WTC11 (cell line): ENCODE measurements around the gene SHISA6. TPM values are rescaled to one million over a fixed set of nuclear protein-coding genes. Genes with fewer than 3 reads are reported as not detected.

Source experiments
- ATAC-seq: fragments of 200-7000 bp; cut with Tn5 transposase; 2 replicates; pipeline ENCODE4 v1.10.0; 2021; ENCODE audit warnings: mild to moderate bottlenecking, moderate library complexity
- CTCF ChIA-PET: fragments of 300-600 bp; sonication (Branson Sonifier 250); formaldehyde crosslinking; loops from one replicate; lab custom pipeline; 2021; ENCODE audit warnings: antibody characterized with exemption; lab: Charles Lee
- POLR2A ChIA-PET: fragments of 350-600 bp; sonication (Branson Sonifier 250); formaldehyde crosslinking; loops from one replicate; lab custom pipeline; 2021; ENCODE audit warnings: antibody characterized with exemption; lab: Charles Lee
- DNase-seq: peaks from one replicate; pipeline ENCODE4 v3.0.0; 2021; ENCODE audit warnings: low spot score
- H3K27ac Mint-ChIP-seq: 2 replicates; pipeline ENCODE4 v1.8.0; 2021; ENCODE audit warnings: mixed read lengths
- H3K27me3 Mint-ChIP-seq: 2 replicates; pipeline ENCODE4 v1.8.0; 2021; ENCODE audit warnings: low read depth, mild to moderate bottlenecking, moderate library complexity, mixed read lengths
- H3K36me3 Mint-ChIP-seq: 2 replicates; pipeline ENCODE4 v1.8.0; 2021; ENCODE audit warnings: mixed read lengths
- H3K4me1 Mint-ChIP-seq: 2 replicates; pipeline ENCODE4 v1.8.0; 2022; ENCODE audit warnings: mixed read lengths
- H3K4me3 Mint-ChIP-seq: 2 replicates; pipeline ENCODE4 v1.8.0; 2021; ENCODE audit warnings: mild to moderate bottlenecking, moderate library complexity, mixed read lengths
- H3K9me3 Mint-ChIP-seq: 2 replicates; pipeline ENCODE4 v1.8.0; 2021; ENCODE audit warnings: mixed read lengths
- ATF6 ChIP-seq: sonication (generic); formaldehyde crosslinking; IDR thresholded peaks from 2 replicates; pipeline ENCODE4 v1.8.1; 2023; ENCODE audit warnings: mild to moderate bottlenecking, missing genetic modification reagents
- CREB1 ChIP-seq: sonication (generic); formaldehyde crosslinking; IDR thresholded peaks from 2 replicates; pipeline ENCODE4 v1.8.0; 2023; ENCODE audit warnings: mild to moderate bottlenecking, missing genetic modification reagents
- CREM ChIP-seq: sonication (generic); formaldehyde crosslinking; IDR thresholded peaks from 2 replicates; pipeline ENCODE4 v1.8.1; 2022; ENCODE audit warnings: mild to moderate bottlenecking, missing genetic modification reagents, moderate library complexity
- E2F1 ChIP-seq: sonication (generic); formaldehyde crosslinking; IDR thresholded peaks from 2 replicates; pipeline ENCODE4 v1.8.0; 2022; ENCODE audit warnings: mild to moderate bottlenecking, missing genetic modification reagents
- E2F5 ChIP-seq: sonication (generic); formaldehyde crosslinking; IDR thresholded peaks from 2 replicates; pipeline ENCODE4 v1.8.1; 2022; ENCODE audit warnings: mild to moderate bottlenecking, moderate library complexity, missing genetic modification reagents
- ELF4 ChIP-seq: sonication (generic); formaldehyde crosslinking; IDR thresholded peaks from 2 replicates; pipeline ENCODE4 v1.8.1; 2022; ENCODE audit warnings: low read depth, mild to moderate bottlenecking, moderate library complexity, missing genetic modification reagents
- FOXJ3 ChIP-seq: sonication (generic); formaldehyde crosslinking; IDR thresholded peaks from 2 replicates; pipeline ENCODE4 v1.9.0; 2021; ENCODE audit warnings: missing genetic modification reagents, mild to moderate bottlenecking, borderline replicate concordance
- FOXK1 ChIP-seq: sonication (generic); formaldehyde crosslinking; IDR thresholded peaks from 2 replicates; pipeline ENCODE4 v1.8.0; 2022; ENCODE audit warnings: mild to moderate bottlenecking, moderate library complexity, missing genetic modification reagents
- IRF2 ChIP-seq: sonication (generic); formaldehyde crosslinking; IDR thresholded peaks from 2 replicates; pipeline ENCODE4 v1.8.0; 2022; ENCODE audit warnings: low read depth, missing genetic modification reagents, borderline replicate concordance
- TP53 ChIP-seq: sonication (generic); formaldehyde crosslinking; IDR thresholded peaks from 2 replicates; pipeline ENCODE4 v1.8.1; 2023; ENCODE audit warnings: mild to moderate bottlenecking, missing genetic modification reagents
- ZNF138 ChIP-seq: sonication (generic); formaldehyde crosslinking; conservative IDR thresholded peaks from 2 replicates; pipeline ENCODE4 v1.8.1; 2022; ENCODE audit warnings: mild to moderate bottlenecking, moderate library complexity, missing genetic modification reagents
- ZNF317 ChIP-seq: sonication (generic); formaldehyde crosslinking; IDR thresholded peaks from 2 replicates; pipeline ENCODE4 v1.8.1; 2023; ENCODE audit warnings: low read depth, mild to moderate bottlenecking, moderate library complexity, missing genetic modification reagents, borderline replicate concordance
- ZNF396 ChIP-seq: fragments of 250-450 bp; sonication (Bioruptor Pico); IDR thresholded peaks from 2 replicates; pipeline ENCODE4 v1.8.0; 2021; ENCODE audit warnings: mild to moderate bottlenecking, moderate library complexity, borderline replicate concordance
- ZNF416 ChIP-seq: fragments of 250-450 bp; sonication (Bioruptor Pico); IDR thresholded peaks from 2 replicates; pipeline ENCODE4 v1.9.0; 2021; ENCODE audit warnings: mild to moderate bottlenecking, inconsistent platforms
- total RNA-seq: library from RNA; stranded (reverse); gene quantifications from 3 replicates; pipeline ENCODE4 v1.2.3, GENCODE V29; 2021
- TF ChIP-seq, protein P1 (sequence below): sonication (generic); formaldehyde crosslinking; conservative IDR thresholded peaks from 2 replicates; pipeline ENCODE4 v1.8.1; 2022; ENCODE audit warnings: mild to moderate bottlenecking, missing genetic modification reagents
- TF ChIP-seq, protein P2 (sequence below): sonication (generic); formaldehyde crosslinking; IDR thresholded peaks from 2 replicates; pipeline ENCODE4 v1.8.1; 2023; ENCODE audit warnings: mild to moderate bottlenecking, moderate library complexity, missing genetic modification reagents

Gene SHISA6
- total RNA-seq, 1 experiment from 2014 or later, result 1.1 TPM

DNA sequence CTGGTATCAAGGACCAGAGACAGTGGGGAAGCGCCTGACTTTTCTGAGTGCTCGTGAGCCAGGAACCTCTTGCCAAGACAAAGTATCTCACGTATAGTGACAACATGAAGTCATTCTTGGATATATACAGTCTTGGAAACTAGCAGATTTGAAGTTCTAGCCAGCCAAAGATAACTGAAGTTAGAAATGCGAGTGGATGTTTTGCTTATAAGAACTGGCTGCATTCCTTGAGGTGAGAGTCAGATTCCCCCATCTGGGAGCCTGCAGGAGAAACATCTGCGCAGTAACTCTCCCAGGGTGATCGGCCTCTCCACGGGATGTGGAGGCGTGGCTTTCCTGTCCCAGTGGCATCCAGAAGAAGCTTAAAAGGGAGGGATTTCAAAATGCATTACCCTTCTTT, 89.8 kb downstream of the SHISA6 start (continued):
- TF ChIP-seq FOXK1 (CRISPR knock-in tag), result no peak
- TF ChIP-seq ZNF416, result no peak
- TF ChIP-seq, protein P1, sequence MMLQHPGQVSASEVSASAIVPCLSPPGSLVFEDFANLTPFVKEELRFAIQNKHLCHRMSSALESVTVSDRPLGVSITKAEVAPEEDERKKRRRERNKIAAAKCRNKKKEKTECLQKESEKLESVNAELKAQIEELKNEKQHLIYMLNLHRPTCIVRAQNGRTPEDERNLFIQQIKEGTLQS (CRISPR knock-in tag), result no peak
- no peak for TF ChIP-seq TP53 (CRISPR knock-in tag)
- no peak for TF ChIP-seq IRF2 (CRISPR knock-in tag)
- TF ChIP-seq FOXJ3, result no peak

GRCh38 chr17:11331547-11332513, 90.8 kb downstream of the SHISA6 start:
- POLR2A ChIA-PET, result no interaction called here
- H3K27me3 Mint-ChIP-seq, result no peaks in the 10 kb centered on the region; the same call in 1 of the 2 replicates
- H3K27ac Mint-ChIP-seq, result peak overlapping the region; percentile 9; the same call in 1 of the 2 replicates
- H3K9me3 Mint-ChIP-seq, result peaks cover 61% of the 10 kb centered on the region
- CTCF ChIA-PET, result no interaction called here
- TF ChIP-seq ZNF138 (CRISPR knock-in tag) (no peak), ELF4 (CRISPR knock-in tag) (no peak), E2F5 (CRISPR knock-in tag) (no peak), ZNF396 (CRISPR knock-in tag) (no peak), ATF6 (CRISPR knock-in tag) (no peak), CREB1 (CRISPR knock-in tag) (no peak), CREM (CRISPR knock-in tag) (no peak), E2F1 (no peak), ZNF317 (no peak)
- TF ChIP-seq, protein P2, sequence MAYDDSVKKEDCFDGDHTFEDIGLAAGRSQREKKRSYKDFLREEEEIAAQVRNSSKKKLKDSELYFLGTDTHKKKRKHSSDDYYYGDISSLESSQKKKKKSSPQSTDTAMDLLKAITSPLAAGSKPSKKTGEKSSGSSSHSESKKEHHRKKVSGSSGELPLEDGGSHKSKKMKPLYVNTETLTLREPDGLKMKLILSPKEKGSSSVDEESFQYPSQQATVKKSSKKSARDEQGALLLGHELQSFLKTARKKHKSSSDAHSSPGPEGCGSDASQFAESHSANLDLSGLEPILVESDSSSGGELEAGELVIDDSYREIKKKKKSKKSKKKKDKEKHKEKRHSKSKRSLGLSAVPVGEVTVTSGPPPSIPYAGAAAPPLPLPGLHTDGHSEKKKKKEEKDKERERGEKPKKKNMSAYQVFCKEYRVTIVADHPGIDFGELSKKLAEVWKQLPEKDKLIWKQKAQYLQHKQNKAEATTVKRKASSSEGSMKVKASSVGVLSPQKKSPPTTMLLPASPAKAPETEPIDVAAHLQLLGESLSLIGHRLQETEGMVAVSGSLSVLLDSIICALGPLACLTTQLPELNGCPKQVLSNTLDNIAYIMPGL (CRISPR knock-in tag), result no peak
- TF ChIP-seq, all 79 proteins: peak for 0
- H3K4me3 Mint-ChIP-seq, result no peak overlapping the region
- peaks cover 18% of the 10 kb centered on the region for H3K4me1 Mint-ChIP-seq
- DNase-seq (no peak), ATAC-seq (no peak)
- H3K36me3 Mint-ChIP-seq, result peaks cover 53% of the 10 kb centered on the region

DNA sequence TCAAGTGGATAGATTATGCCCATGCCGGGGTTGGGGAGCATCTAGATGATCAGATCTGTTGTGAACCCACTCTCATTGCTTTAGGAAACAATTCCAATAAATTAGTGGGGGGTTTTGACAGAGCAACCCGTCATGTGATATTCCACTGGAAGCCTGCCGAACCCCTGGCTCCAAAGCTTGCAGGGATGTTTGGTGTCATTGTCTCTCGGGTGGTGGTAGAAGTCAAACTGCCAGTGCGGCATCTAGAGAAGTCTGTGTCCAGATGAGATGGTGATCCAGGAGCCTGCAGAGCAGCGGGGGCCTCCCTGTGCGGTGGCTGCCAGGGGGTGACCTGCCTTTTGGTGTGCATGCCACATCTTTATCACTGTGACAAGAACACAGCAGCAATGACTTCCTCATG, 91.7 kb downstream of the SHISA6 start:
- H3K36me3 Mint-ChIP-seq, result peaks cover 52% of the 10 kb centered on the region
- POLR2A ChIA-PET, result no interaction called here
- ATAC-seq, result no peak
- peaks cover 18% of the 10 kb centered on the region for H3K4me1 Mint-ChIP-seq
- no peaks in the 10 kb centered on the region; the same call in 1 of the 2 replicates for H3K27me3 Mint-ChIP-seq
- TF ChIP-seq E2F5 (CRISPR knock-in tag), result no peak
- CTCF ChIA-PET, result no interaction called here
- DNase-seq, result no peak
- no peak overlapping the region for H3K4me3 Mint-ChIP-seq
- no peak overlapping the region for H3K27ac Mint-ChIP-seq
- peaks cover 65% of the 10 kb centered on the region for H3K9me3 Mint-ChIP-seq
